GM21786 (cell line): ENCODE measurements around the gene USP49.
A peak's percentile ranks its signal among the peaks of the same experiment; 100 is the strongest.
"Not testable (repeated sequence)": the region's sequence is repeated elsewhere in the genome, so short reads cannot be mapped to it uniquely, and the experiment has no call there.

Experiments used
- ATAC-seq: cut with Tn5 transposase; IDR thresholded peaks from one replicate; pipeline ENCODE4 v1.9.1; 2021; ENCODE audit not compliant: unreplicated experiment

The USP49 gene

DNA sequence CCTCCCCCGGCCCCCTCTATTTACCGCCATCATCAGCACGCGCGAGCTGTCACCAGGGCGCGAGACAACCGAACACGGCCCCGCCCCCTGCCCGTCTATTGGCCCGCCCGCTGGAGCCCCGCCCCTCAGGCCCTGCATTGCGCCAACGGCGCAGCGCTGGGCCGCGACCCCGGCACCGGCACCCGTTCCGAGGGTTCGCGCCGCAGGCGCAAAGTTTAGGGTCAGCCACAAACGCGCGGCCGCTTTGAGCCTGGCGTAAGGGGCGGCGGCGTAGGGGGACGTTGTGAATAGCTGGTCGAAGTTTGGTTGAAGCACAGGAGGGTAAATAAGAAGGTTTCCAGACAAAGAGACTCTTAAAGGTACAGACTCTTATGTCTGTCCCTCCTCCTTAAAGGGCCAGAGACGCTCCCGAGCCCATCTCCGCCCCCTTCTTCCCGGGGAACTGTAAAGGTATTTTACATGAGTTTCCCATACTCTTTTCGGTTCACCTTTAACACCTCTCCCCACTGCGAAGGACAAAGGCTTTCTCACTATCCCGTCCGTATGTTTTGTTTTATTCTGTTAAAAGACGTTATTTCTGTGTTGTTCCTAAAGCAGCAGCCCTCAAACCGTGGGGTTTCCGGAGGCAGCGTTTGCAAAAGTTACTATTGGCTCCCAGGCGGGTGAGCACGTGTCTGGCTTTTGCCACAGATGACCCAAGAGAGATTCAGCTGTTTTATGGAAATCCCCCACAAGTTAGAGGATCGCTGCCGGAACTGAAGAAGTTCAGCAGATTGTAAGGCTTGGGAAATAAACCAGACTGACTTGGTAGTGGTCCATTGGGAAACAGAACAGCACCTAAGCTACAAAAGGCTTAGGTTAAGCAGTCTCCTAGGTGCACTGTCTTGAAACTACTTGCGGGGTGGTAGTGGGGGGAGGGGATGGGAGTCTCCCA is at the start of gene USP49:
TSS of gene USP49 (minus strand) at position 76 of the 934 bp plus-strand sequence. CDS start 88,392 bp downstream, outside the sequence.
- ATAC-seq, result peak; percentile 80

- ATAC-seq, result no peak
Observed at GRCh38 chr6:41943456-41943855, 48.3 kb upstream of the USP49 start.

- ATAC-seq, result not testable (repeated sequence)
Observed at GRCh38 chr6:41942882-41943281, 47.7 kb upstream of the USP49 start.

GRCh38 chr6:41942067-41942851 is 47.1 kb upstream of the USP49 start:
- ATAC-seq, result no peak

DNA sequence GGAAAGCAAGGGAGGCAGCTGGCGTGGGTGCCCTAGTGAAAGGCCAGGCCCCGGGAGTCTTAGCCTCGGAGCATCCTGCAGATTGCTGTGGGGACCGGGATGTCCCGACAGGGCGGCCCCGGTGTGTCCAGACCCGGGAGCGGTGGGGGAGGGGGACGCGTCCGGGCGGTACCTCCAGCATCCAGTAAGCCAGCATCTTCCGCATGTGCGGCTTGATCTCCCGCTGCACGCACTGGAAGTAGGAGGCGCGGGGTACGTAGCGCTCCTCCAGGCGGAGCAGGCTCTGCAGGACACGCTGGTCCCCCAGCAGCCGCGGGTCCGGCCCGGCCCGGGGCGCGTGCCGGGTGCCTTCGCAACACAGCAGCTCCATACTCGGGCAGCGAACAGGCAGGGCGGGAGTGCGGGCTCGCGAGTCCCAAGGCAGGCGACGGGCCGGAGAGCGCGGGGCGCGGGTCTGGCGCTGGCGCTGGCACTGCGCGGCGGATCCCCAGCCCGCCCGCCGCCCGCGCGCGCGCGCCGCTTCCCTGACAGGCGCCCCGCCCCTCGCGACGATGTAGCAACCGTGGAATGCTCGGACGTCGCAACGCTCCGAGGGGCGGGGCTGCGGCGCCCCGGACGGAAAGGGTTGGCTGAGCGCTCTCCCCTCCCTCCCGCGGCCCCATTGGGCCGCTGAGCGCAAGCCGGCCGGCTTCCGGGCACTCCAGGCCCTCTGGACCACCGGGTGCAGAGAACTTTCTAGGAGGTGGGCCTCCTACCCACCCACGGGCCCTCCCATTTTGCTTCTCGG is 46.3 kb upstream of the USP49 start, which contains the start of gene CCND3:
TSS of gene CCND3 (minus strand) at position 529 of the 787 bp plus-strand sequence. CDS start at position 370, 159 bp downstream.
- ATAC-seq, result peak; percentile 84

DNA sequence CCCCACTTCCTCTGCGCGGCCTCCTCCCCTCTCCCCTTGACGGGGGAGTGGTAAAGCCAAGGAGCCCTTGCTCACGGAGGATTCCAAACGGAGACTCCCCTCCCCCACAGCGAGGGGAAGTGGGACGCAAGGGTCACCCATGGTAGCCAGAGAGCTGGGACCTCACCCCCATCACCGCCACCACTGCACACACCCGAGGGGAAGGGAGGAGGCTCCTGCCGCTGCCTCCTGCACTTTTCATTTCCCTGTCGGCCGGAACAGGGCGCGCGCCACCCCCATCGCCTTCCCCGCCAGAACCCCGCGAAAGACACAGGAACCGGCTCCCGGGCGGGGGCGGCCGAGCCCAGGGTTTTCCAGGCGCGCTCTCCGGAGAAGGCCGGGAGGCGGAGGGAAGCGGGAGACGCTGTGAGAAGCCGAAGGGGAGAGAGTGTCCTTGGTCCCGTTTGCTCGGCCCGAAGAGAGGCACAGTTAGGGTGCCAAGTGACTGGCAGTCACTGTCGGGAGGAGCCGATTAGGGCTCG is 45.6 kb upstream of the USP49 start:
- no peak for ATAC-seq

GRCh38 chr6:41939848-41940758 is 44.9 kb upstream of the USP49 start:
- no peak for ATAC-seq

GRCh38 chr6:41939176-41939847 is 44.1 kb upstream of the USP49 start:
- ATAC-seq, result no peak

GRCh38 chr6:41938590-41939175 is 43.5 kb upstream of the USP49 start:
- ATAC-seq, result no peak

DNA sequence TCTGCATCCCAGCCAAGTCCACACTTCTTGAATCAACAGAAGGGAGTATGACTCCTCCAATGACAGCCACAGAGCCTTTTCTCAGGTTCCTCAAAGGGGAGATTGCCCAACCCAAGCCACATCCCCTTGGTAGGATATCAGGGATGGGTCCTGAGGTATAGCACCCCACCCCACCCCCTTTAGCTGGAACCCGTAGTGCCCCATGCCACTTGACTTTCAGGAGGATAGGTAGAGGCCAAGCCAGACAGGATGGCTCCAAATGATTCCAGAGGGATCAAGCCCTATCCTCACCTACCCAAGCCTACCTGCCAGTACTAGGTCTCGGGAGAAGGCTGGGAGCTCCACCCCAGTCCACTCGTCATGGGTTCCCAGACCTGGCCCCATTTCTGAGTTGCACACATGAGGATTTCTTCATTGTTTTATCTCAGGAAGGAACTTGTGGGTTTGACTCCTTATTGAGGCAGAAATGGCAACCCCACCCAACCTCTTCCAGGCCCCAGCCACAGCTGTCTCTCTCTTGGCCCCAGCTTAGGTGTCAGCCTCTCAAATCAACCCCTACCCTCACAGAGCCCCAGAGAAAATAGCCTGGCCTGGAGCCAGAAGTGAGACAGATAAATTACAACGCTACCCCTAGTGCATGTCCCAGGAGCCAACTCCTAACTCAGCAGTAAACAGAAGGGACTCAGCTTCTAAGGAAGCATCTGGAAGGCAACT is 42.8 kb upstream of the USP49 start:
- no peak for ATAC-seq

DNA sequence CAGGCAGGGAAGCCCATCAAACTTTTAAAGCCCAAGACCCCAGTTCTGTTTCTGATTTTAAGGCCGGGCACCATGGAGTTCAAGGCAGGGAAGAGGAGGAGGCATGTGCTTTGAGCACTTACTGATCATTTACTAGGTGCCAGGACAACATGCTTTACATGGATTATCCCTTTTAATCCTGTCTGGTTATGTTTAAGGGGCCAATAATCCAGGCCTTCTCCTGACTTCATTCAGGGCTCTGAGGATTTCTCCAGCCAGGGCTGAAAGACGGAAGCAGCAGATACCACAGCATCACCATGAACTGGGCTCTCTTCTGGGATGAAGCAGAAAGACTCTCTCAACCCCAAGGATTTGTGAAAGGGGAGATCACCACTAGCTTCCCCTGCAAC is 42.3 kb upstream of the USP49 start:
- ATAC-seq, result no peak

DNA sequence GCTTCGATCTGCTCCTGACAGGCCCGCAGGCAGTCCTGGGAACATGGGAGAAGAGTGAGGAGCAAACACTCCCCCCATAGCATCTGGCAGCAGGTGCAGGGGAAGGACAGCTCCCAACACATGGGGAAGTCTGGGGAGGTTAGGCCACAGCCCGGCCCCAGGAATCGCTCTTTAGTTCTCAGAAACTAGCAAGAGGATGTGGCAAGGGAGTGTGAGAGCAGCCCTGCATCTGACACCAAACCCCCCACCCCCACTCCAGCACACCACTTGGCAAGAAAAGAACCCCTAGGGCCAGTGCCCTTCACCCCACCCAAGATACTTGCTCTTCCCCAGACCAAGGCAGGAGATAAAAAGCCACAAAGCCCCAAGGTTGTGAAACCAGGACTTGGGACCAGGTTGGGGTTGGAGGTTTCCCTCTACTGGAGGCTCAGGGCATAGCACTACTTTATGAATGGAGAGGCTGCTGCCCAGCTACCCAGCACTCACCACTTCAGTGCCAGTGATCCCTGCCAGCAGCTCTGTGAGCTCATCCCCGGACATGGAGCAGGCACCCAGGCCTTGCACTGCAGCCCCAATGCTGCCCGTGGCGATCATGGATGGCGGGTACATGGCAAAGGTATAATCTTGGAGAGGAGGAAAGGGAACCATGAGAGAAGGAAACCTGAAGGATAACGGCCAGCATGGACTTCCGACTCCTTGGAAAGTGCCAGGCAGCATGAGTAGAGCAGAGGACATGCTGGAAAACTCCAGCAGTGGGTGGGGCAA is 41.1 kb upstream of the USP49 start:
- peak; percentile 46 for ATAC-seq

DNA sequence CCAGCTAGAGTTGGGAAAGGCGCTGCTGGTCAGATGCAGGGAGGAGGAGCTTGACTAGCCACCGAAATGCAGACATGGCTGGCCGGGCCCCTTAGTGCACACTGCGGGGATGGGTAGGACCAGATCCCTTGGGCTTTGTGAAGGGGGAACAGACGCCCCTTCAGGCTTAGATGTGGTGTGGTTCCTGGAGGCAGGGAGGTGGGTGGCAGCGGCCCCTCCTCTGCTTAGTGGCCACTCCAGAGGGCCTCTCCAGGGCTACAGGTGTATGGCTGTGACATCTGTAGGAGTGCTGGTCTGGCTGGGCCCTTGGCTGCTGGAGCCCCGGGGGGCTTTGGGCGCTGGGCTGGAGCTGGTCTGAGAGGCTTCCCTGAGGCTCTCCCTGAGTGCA is 40.5 kb upstream of the USP49 start:
- ATAC-seq, result peak; percentile 2

DNA sequence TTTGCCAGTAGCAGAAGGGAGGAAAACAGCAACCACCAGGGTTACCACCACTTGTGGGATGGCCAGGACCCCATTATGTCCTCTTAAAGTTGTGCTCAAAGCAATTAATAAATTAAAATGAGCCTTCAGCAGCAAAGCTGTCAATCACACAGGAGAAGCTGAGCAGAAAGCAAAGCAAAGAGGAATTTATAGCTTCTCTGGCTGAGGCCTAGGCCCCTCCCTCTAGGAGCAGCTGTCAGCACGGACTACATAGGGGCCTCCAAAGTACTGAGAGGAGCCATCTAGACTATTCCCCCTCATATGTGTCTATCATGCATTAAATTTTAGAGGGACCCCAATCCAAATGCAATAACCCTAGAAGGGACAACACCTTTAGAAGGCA is 40.0 kb upstream of the USP49 start:
- no peak for ATAC-seq

DNA sequence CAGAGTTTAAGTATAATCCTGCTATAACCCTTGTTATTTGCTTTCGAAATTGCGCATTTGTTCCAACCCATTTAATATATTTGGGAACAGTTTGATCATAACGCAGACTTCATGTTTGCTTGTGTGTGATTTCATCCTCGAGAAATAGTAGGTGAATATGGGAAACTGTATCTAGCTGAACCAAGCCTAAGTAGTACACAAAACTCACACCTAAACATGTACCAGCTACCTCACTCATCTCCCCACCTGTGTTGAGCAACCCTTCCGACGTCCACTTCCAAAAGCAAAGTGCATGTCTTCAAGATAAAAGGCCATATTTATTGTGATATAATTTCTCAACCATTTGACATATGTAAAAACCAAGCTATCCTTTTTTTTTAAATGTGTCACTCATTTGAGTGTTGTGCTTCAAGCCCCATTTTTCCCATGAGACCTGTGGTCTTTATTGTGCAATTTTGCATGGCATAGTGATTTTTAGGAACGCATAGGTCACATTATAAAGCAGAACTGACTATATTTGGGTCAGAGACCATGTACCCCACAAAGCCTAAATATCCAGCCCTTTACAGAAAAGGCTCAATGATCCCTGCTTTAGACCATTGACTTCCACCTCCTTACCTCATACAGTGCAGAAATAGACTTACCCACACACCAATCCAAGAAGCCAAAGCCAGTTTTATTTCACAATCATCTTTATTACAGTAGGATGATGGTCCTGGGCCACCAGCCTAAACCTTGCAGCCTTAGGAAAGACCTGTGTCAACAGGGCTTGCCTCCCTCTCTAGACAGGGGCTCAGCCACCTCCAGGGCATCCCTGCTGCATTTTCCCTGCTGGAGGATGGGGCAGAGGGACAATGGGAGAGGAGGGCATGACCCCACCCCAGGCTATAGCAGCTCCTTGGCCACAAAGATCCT is 39.4 kb upstream of the USP49 start:
- ATAC-seq, result no peak

- no peak for ATAC-seq
Observed at GRCh38 chr6:41932378-41932777, 37.2 kb upstream of the USP49 start.
